ENCODE results near the gene MEPE.

Gene MEPE

DNA sequence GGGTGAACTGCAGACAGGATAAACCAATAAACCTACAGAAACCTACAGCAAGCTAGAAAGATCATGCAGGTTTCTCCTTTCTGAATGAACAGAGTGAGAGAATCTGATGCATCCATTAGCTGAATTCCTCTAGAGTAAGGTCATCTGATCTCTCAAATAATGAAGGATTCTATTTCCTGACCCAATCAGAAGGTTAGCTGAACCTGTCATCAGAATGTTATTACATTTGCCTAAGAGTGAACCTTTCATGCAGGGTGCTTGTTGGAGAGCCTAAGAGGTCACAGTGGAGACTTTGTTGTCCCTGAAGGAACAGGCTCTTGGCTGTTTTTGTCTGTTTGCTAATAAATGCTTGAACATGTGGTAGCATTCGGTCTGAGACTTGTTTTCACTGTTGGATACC, 24.0 kb downstream of the MEPE start:
- ATAC-seq = peak; percentile 27; the same call in 1 of the 3 replicates
- TF ChIP-seq CSDC2 (CRISPR knock-in tag; IDR thresholded peaks at IDR 0.05) (no peak), ZNF70 (CRISPR knock-in tag; IDR thresholded peaks at IDR 0.05) (no peak), ZNF565 (CRISPR knock-in tag; conservative IDR thresholded peaks at IDR 0.05; ENCODE audit: low read depth) (no peak), PPARA (CRISPR knock-in tag; IDR thresholded peaks at IDR 0.05; ENCODE audit: borderline replicate concordance) (no peak), ZFP3 (CRISPR knock-in tag; IDR thresholded peaks at IDR 0.05) (no peak), TOX (CRISPR knock-in tag; IDR thresholded peaks at IDR 0.05; ENCODE audit: borderline replicate concordance) (no peak), BACH2 (CRISPR knock-in tag; IDR thresholded peaks at IDR 0.05; ENCODE audit: borderline replicate concordance) (no peak), RARB (CRISPR knock-in tag; IDR thresholded peaks at IDR 0.05) (no peak), ZFP30 (CRISPR knock-in tag; IDR thresholded peaks at IDR 0.05) (no peak), OSR1 (CRISPR knock-in tag; IDR thresholded peaks at IDR 0.05) (no peak), ZNF8 (CRISPR knock-in tag; IDR thresholded peaks at IDR 0.05) (no peak), ARNTL (CRISPR knock-in tag; IDR thresholded peaks at IDR 0.05; ENCODE audit: borderline replicate concordance, low read depth) (no peak), SNAI2 (CRISPR knock-in tag; IDR thresholded peaks at IDR 0.05) (no peak)
- TF ChIP-seq, protein P1, sequence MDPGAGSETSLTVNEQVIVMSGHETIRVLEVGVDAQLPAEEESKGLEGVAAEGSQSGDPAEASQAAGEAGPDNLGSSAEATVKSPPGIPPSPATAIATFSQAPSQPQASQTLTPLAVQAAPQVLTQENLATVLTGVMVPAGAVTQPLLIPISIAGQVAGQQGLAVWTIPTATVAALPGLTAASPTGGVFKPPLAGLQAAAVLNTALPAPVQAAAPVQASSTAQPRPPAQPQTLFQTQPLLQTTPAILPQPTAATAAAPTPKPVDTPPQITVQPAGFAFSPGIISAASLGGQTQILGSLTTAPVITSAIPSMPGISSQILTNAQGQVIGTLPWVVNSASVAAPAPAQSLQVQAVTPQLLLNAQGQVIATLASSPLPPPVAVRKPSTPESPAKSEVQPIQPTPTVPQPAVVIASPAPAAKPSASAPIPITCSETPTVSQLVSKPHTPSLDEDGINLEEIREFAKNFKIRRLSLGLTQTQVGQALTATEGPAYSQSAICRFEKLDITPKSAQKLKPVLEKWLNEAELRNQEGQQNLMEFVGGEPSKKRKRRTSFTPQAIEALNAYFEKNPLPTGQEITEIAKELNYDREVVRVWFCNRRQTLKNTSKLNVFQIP (CRISPR knock-in tag; IDR thresholded peaks at IDR 0.05; ENCODE audit: borderline replicate concordance, low read depth) = no peak
- TF ChIP-seq, protein P2, sequence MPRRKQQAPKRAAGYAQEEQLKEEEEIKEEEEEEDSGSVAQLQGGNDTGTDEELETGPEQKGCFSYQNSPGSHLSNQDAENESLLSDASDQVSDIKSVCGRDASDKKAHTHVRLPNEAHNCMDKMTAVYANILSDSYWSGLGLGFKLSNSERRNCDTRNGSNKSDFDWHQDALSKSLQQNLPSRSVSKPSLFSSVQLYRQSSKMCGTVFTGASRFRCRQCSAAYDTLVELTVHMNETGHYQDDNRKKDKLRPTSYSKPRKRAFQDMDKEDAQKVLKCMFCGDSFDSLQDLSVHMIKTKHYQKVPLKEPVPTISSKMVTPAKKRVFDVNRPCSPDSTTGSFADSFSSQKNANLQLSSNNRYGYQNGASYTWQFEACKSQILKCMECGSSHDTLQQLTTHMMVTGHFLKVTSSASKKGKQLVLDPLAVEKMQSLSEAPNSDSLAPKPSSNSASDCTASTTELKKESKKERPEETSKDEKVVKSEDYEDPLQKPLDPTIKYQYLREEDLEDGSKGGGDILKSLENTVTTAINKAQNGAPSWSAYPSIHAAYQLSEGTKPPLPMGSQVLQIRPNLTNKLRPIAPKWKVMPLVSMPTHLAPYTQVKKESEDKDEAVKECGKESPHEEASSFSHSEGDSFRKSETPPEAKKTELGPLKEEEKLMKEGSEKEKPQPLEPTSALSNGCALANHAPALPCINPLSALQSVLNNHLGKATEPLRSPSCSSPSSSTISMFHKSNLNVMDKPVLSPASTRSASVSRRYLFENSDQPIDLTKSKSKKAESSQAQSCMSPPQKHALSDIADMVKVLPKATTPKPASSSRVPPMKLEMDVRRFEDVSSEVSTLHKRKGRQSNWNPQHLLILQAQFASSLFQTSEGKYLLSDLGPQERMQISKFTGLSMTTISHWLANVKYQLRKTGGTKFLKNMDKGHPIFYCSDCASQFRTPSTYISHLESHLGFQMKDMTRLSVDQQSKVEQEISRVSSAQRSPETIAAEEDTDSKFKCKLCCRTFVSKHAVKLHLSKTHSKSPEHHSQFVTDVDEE (CRISPR knock-in tag; IDR thresholded peaks at IDR 0.05) = no peak

DNA sequence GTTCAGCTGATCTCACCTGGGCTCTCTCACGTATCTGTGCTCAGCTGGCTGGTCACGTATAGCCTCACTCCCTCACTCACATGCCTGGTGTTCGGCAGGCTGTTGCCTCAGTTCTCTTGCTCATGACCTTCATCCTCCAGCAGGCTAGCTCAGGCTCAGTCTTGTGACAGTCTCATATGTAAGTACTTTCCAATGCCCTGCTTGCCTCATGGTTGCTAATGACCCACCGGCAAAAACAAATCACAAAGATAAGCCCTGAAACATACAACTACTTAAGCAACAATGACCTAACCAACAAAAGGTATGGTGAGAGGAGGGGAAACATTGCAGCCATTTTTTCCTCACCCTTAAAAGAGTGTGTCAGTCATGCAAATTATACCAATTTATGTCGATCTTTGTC, 25.0 kb downstream of the MEPE start:
- no peak for TF ChIP-seq ESRRG (CRISPR knock-in tag; IDR thresholded peaks at IDR 0.05)
- no peak for TF ChIP-seq TCF4 (CRISPR knock-in tag; IDR thresholded peaks at IDR 0.05; ENCODE audit: borderline replicate concordance)
- TF ChIP-seq ZC3H10 (CRISPR knock-in tag; IDR thresholded peaks at IDR 0.05) = no peak
- no peak for TF ChIP-seq ISL1 (CRISPR knock-in tag; IDR thresholded peaks at IDR 0.05)
- no peak for TF ChIP-seq SNAI2 (CRISPR knock-in tag; IDR thresholded peaks at IDR 0.05)
- peak; percentile 79 for TF ChIP-seq ZNF70 (CRISPR knock-in tag; IDR thresholded peaks at IDR 0.05)
- TF ChIP-seq GLIS3 (CRISPR knock-in tag; IDR thresholded peaks at IDR 0.05) = no peak
- TF ChIP-seq ARNTL (CRISPR knock-in tag; IDR thresholded peaks at IDR 0.05; ENCODE audit: borderline replicate concordance, low read depth) = no peak
- ATAC-seq = no peak

DNA sequence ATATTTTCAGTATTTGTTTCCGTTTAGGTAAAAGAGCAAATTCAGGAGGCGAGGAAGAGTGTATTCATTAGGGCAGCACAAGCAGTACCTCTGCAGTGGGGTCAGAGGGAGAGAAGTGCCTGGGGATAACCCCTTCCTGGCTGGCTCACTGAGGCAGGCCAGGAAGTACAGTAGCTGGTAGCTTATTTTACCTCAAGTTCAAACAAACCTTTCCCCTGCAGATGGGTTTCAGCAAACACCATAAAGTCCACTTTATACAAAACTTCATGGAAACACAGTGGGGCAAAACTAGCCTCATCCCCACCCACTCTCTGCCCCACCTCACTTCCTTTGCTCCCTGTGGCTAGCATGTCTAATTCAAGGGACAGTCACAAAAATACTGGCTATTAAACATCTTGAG, 29.5 kb downstream of the MEPE start:
- ATAC-seq = no peak
- TF ChIP-seq ESRRG (CRISPR knock-in tag; IDR thresholded peaks at IDR 0.05) = no peak

DNA sequence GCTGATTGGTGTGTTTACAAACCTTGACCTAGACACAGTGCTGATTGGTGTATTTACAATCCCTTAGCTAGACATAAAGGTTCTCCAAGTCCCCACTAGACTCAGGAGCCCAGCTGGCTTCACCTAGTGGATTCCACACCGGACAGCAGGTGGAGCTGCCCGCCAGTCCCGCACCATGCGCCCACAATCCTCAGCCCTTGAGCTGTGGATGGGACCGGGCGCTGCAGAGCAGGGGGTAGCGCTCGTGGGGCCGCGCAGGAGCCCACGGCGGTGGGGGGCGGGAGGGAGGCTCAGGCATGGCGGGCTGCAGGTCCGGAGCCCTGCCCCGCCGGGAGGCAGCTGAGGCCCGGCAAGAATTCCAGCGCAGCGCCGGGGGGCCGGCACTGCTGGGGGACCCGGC, 30.7 kb downstream of the MEPE start:
- no peak for ATAC-seq
- no peak for TF ChIP-seq CSDC2 (CRISPR knock-in tag; IDR thresholded peaks at IDR 0.05)
- TF ChIP-seq, protein P2 (CRISPR knock-in tag; IDR thresholded peaks at IDR 0.05) = no peak
- TF ChIP-seq, protein P3, sequence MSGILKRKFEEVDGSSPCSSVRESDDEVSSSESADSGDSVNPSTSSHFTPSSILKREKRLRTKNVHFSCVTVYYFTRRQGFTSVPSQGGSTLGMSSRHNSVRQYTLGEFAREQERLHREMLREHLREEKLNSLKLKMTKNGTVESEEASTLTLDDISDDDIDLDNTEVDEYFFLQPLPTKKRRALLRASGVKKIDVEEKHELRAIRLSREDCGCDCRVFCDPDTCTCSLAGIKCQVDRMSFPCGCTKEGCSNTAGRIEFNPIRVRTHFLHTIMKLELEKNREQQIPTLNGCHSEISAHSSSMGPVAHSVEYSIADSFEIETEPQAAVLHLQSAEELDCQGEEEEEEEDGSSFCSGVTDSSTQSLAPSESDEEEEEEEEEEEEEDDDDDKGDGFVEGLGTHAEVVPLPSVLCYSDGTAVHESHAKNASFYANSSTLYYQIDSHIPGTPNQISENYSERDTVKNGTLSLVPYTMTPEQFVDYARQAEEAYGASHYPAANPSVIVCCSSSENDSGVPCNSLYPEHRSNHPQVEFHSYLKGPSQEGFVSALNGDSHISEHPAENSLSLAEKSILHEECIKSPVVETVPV (CRISPR knock-in tag; IDR thresholded peaks at IDR 0.05) = no peak
- TF ChIP-seq ARNTL (CRISPR knock-in tag; IDR thresholded peaks at IDR 0.05; ENCODE audit: borderline replicate concordance, low read depth) = no peak
- TF ChIP-seq, protein P1 (CRISPR knock-in tag; IDR thresholded peaks at IDR 0.05; ENCODE audit: borderline replicate concordance, low read depth) = no peak
- no peak for TF ChIP-seq SNAI2 (CRISPR knock-in tag; IDR thresholded peaks at IDR 0.05)
- TF ChIP-seq, protein P4, sequence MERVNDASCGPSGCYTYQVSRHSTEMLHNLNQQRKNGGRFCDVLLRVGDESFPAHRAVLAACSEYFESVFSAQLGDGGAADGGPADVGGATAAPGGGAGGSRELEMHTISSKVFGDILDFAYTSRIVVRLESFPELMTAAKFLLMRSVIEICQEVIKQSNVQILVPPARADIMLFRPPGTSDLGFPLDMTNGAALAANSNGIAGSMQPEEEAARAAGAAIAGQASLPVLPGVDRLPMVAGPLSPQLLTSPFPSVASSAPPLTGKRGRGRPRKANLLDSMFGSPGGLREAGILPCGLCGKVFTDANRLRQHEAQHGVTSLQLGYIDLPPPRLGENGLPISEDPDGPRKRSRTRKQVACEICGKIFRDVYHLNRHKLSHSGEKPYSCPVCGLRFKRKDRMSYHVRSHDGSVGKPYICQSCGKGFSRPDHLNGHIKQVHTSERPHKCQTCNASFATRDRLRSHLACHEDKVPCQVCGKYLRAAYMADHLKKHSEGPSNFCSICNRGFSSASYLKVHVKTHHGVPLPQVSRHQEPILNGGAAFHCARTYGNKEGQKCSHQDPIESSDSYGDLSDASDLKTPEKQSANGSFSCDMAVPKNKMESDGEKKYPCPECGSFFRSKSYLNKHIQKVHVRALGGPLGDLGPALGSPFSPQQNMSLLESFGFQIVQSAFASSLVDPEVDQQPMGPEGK (CRISPR knock-in tag; IDR thresholded peaks at IDR 0.05; ENCODE audit: borderline replicate concordance) = no peak
- no peak for TF ChIP-seq ZFP3 (CRISPR knock-in tag; IDR thresholded peaks at IDR 0.05)
- TF ChIP-seq, protein P5, sequence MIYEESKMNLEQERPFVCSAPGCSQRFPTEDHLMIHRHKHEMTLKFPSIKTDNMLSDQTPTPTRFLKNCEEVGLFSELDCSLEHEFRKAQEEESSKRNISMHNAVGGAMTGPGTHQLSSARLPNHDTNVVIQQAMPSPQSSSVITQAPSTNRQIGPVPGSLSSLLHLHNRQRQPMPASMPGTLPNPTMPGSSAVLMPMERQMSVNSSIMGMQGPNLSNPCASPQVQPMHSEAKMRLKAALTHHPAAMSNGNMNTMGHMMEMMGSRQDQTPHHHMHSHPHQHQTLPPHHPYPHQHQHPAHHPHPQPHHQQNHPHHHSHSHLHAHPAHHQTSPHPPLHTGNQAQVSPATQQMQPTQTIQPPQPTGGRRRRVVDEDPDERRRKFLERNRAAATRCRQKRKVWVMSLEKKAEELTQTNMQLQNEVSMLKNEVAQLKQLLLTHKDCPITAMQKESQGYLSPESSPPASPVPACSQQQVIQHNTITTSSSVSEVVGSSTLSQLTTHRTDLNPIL (CRISPR knock-in tag; IDR thresholded peaks at IDR 0.05; ENCODE audit: low read depth) = no peak
- TF ChIP-seq TCF4 (CRISPR knock-in tag; IDR thresholded peaks at IDR 0.05; ENCODE audit: borderline replicate concordance) = no peak
- no peak for TF ChIP-seq TOX (CRISPR knock-in tag; IDR thresholded peaks at IDR 0.05; ENCODE audit: borderline replicate concordance)
- TF ChIP-seq ZNF565 (CRISPR knock-in tag; conservative IDR thresholded peaks at IDR 0.05; ENCODE audit: low read depth) = no peak
